PC-3 (cell line): ENCODE measurements around the gene CTTNBP2NL. TPM values are rescaled to one million over a fixed set of nuclear protein-coding genes. Genes with fewer than 3 reads are reported as not detected.
"Not testable (repeated sequence)": the region's sequence is repeated elsewhere in the genome, so short reads cannot be mapped to it uniquely, and the experiment has no call there.

Source experiments
- ATAC-seq: fragments of 200-7000 bp; cut with Tn5 transposase; 2 replicates; pipeline ENCODE4 v1.9.1; 2020; ENCODE audit warnings: mild to moderate bottlenecking, moderate library complexity
- BruUV-seq: library from RNA; stranded (reverse); fragments of 400-500 nt; replicated peaks from 2 replicates; lab custom pipeline; 2021; lab: Mats Ljungman, UMichigan
- CTCF ChIA-PET: fragments of 300-600 bp; sonication (Branson Sonifier 250); formaldehyde crosslinking; loops from one replicate; lab custom pipeline; 2022; ENCODE audit warnings: antibody characterized with exemption; lab: Charles Lee
- POLR2A ChIA-PET: fragments of 300-600 bp; sonication (Branson Sonifier 250); formaldehyde crosslinking; loops from one replicate; lab custom pipeline; 2022; ENCODE audit warnings: antibody characterized with exemption; ENCODE audit not compliant: unreplicated experiment; lab: Charles Lee
- DNase-seq: peaks from one replicate; pipeline ENCODE4 v3.0.0-alpha.2; 2015
- H2AFZ ChIP-seq: fragments of 300-600 bp; sonication (generic); 2 replicates; pipeline ENCODE4 v1.6.0; 2016; ENCODE audit warnings: antibody characterized with exemption, low read length
- H3F3A ChIP-seq: fragments of 300-600 bp; sonication (generic); one replicate; pipeline ENCODE4 v1.6.0; 2017; ENCODE audit warnings: antibody characterized with exemption, low read length, control low read depth, mild to moderate bottlenecking; ENCODE audit not compliant: unreplicated experiment
- H3K27ac ChIP-seq: fragments of 300-600 bp; sonication (generic); 2 replicates; pipeline ENCODE4 v1.5.1; 2016; ENCODE audit warnings: mild to moderate bottlenecking, low read length
- H3K27me3 ChIP-seq: fragments of 300-600 bp; sonication (generic); 2 replicates; pipeline ENCODE4 v1.6.1; 2016; ENCODE audit warnings: low read length, mixed read lengths
- H3K36me3 ChIP-seq: fragments of 300-600 bp; sonication (generic); 2 replicates; pipeline ENCODE4 v1.6.1; 2016; ENCODE audit warnings: low read depth, mixed run types, low read length, mixed read lengths
- H3K4me1 ChIP-seq: fragments of 300-600 bp; sonication (generic); 2 replicates; pipeline ENCODE4 v1.5.1; 2016; ENCODE audit warnings: low read length; ENCODE audit not compliant: insufficient read depth
- H3K4me2 ChIP-seq: fragments of 300-600 bp; sonication (generic); 2 replicates; pipeline ENCODE4 v1.6.0; 2016; ENCODE audit warnings: low read length
- H3K4me3 ChIP-seq: fragments of 300-600 bp; sonication (generic); 2 replicates; pipeline ENCODE4 v1.5.1; 2016; ENCODE audit warnings: mild to moderate bottlenecking, low read length, mixed read lengths
- H3K79me2 ChIP-seq: fragments of 300-600 bp; sonication (generic); 2 replicates; pipeline ENCODE4 v1.6.1; 2017; ENCODE audit warnings: low read length, mixed read lengths
- H3K9ac ChIP-seq: fragments of 300-600 bp; sonication (generic); 2 replicates; pipeline ENCODE4 v1.6.0; 2016; ENCODE audit warnings: mild to moderate bottlenecking, low read length
- H3K9me2 ChIP-seq: fragments of 300-600 bp; sonication (generic); replicated peaks from 2 replicates; pipeline ENCODE4 v1.6.1; 2016; ENCODE audit warnings: mixed run types, low read length, mixed read lengths
- H3K9me3 ChIP-seq: fragments of 300-600 bp; sonication (generic); 2 replicates; pipeline ENCODE4 v1.6.1; 2016; ENCODE audit warnings: low read length, mixed read lengths
- H4K20me1 ChIP-seq: fragments of 300-600 bp; sonication (generic); 2 replicates; pipeline ENCODE4 v1.6.1; 2016; ENCODE audit warnings: low read length, mixed read lengths
- CTCF ChIP-seq: fragments of 300-600 bp; sonication (generic); conservative IDR thresholded peaks from 2 replicates; pipeline ENCODE4 v1.5.1; 2017; ENCODE audit warnings: antibody characterized with exemption, low read depth, mild to moderate bottlenecking, low read length
- EZH2 ChIP-seq: fragments of 300-600 bp; sonication (generic); IDR thresholded peaks from one replicate; pipeline ENCODE4 v1.6.1; 2017; ENCODE audit warnings: antibody characterized with exemption, mild to moderate bottlenecking, low read length; ENCODE audit not compliant: unreplicated experiment
- EZH2phosphoT487 ChIP-seq: fragments of 300-600 bp; sonication (generic); IDR thresholded peaks from 2 replicates; pipeline ENCODE4 v1.6.1; 2018; ENCODE audit warnings: mild to moderate bottlenecking, antibody characterized with exemption, low read length, borderline replicate concordance
- intact Hi-C: fragments of 100-400 bp; cut with micrococcal nuclease; formaldehyde crosslinking; loops from 2 replicates; pipeline ENCODE4 v1.9.0; 2023
- total RNA-seq: library from RNA; depleted of rRNA; stranded (reverse); fragments of >200 nt; gene quantifications from 2 replicates; pipeline ENCODE4 v1.2.3, GENCODE V29; 2014

CTTNBP2NL gene
- total RNA-seq, 1 experiment from 2014 or later, result 9.8 TPM

GRCh38 chr1:112436384-112437156, 40.6 kb downstream of the CTTNBP2NL start:
- no peak overlapping the region for H3K27ac ChIP-seq
- ChIA-PET POLR2A (no interaction called here), CTCF (no interaction called here)
- TF ChIP-seq EZH2phosphoT487 (no peak), CTCF (no peak), EZH2 (no peak)
- BruUV-seq, result no TSS peak
- H3K4me1 ChIP-seq, result no peaks in the 10 kb centered on the region
- H3K4me3 ChIP-seq, result no peak overlapping the region
- H3K79me2 ChIP-seq, result no peaks in the 10 kb centered on the region
- intact Hi-C loops, result no loop called here
- no peak overlapping the region for H3K9ac ChIP-seq
- H3K9me2 ChIP-seq, result no peaks in the 10 kb centered on the region
- no peaks in the 10 kb centered on the region for H3K9me3 ChIP-seq
- H3K36me3 ChIP-seq, result no peaks in the 10 kb centered on the region
- DNase-seq (no peak), ATAC-seq (no peak)
- H3F3A ChIP-seq, result no peaks in the 10 kb centered on the region
- no peaks in the 10 kb centered on the region for H4K20me1 ChIP-seq
- H3K4me2 ChIP-seq, result no peak overlapping the region
- H2AFZ ChIP-seq, result no peak overlapping the region
- no peaks in the 10 kb centered on the region for H3K27me3 ChIP-seq

GRCh38 chr1:112438156-112438555, 42.1 kb downstream of the CTTNBP2NL start:
- H3K4me1 ChIP-seq, DNase-seq, H4K20me1 ChIP-seq, H3K4me3 ChIP-seq, H3K27me3 ChIP-seq, H2AFZ ChIP-seq, H3F3A ChIP-seq, H3K9ac ChIP-seq, H3K27ac ChIP-seq, intact Hi-C loops, H3K4me2 ChIP-seq, CTCF ChIA-PET, BruUV-seq, H3K79me2 ChIP-seq, ATAC-seq, H3K36me3 ChIP-seq, H3K9me3 ChIP-seq, H3K9me2 ChIP-seq: not testable (repeated sequence)
- POLR2A ChIA-PET, result interaction anchor here (1.0 kb wide), 1 partner anchor 43 kb away, joined by 3 read pairs; no protein-coding TSS in a partner anchor

- ATAC-seq, result no peak
- CTCF ChIA-PET, result no interaction called here
- no peaks in the 10 kb centered on the region for H3K36me3 ChIP-seq
Measured at GRCh38 chr1:112439592-112439991, 43.6 kb downstream of the CTTNBP2NL start.

More at GRCh38 chr1:112439592-112439991, 43.6 kb downstream of the CTTNBP2NL start:
- no peaks in the 10 kb centered on the region for H3K9me3 ChIP-seq
- BruUV-seq, result no TSS peak
- H3K9me2 ChIP-seq, result no peaks in the 10 kb centered on the region
- H3F3A ChIP-seq, result no peaks in the 10 kb centered on the region
- H3K4me3 ChIP-seq, result no peak overlapping the region
- TF ChIP-seq EZH2, result no peak
- TF ChIP-seq EZH2phosphoT487, result no peak
- TF ChIP-seq CTCF, result no peak
- H2AFZ ChIP-seq, result no peak overlapping the region
- intact Hi-C loops, result no loop called here
- POLR2A ChIA-PET, result interaction anchor here (0.6 kb wide), 2 partner anchors 39 to 67 kb away, joined by 5 to 23 read pairs; no protein-coding TSS in a partner anchor
- no peak overlapping the region for H3K9ac ChIP-seq
- no peak overlapping the region for H3K4me2 ChIP-seq
- no peaks in the 10 kb centered on the region for H3K79me2 ChIP-seq
- no peaks in the 10 kb centered on the region for H3K27me3 ChIP-seq
- peaks cover 7% of the 10 kb centered on the region for H3K4me1 ChIP-seq
- H4K20me1 ChIP-seq, result no peaks in the 10 kb centered on the region
- H3K27ac ChIP-seq, result no peak overlapping the region
- DNase-seq, result no peak
